GM18508 (cell line): ENCODE data around the gene VMAC.

Experiments
- ATAC-seq: cut with Tn5 transposase; IDR thresholded peaks from one replicate; pipeline ENCODE4 v1.9.1; 2021; ENCODE audit warnings: moderate number of reproducible peaks; ENCODE audit not compliant: insufficient read depth, unreplicated experiment

The VMAC gene

GRCh38 chr19:5948752-5949564, 44.3 kb downstream of the VMAC start:
- no peak for ATAC-seq

DNA sequence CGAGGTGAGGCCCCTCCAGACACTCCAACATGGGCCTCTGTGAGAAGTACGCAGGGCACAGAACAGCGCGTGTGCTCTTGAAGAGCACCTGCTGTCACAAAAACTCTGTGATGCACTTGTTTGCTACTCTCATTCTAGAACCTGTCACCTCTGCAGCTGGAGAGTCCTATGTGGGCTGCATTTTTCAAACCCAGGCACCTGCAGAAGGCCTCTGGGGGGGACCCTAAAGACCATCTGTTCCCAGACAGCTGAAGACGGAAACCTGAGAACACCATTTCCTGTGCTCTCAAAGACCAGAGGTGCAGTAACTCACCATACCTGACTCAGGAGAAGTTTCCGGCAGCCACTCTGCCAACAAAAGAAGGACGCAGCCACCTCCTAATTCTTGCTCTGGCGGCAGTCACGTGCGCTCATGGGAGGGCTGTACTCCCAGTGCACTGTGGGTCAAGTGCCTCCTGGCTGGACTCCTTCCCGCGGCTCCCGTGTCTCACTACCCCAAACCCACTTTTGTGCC, 45.2 kb downstream of the VMAC start:
- ATAC-seq = no peak

DNA sequence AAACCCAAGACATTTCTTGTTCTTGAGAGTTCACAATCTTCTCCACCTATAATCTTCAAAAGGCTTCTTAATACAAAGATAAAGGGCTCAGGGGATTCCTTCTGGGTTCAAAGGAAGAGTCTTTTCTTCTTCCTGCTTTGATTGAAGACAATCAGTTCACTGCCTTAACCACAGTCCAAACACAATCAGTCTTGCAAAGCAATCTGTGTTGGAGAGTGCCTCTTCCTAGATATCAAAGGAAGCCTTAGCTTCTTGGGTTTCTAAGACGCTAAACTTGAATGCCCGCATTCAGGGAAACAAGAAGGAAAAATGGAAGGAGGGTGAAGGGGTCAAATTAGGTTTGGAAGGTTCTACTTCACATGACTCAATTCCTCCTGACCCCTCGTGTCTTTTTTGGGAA, 46.1 kb downstream of the VMAC start:
- ATAC-seq = no peak

GRCh38 chr19:5951338-5951861, 46.7 kb downstream of the VMAC start:
- ATAC-seq = no peak

- ATAC-seq = no peak
Measured at GRCh38 chr19:5952193-5953029, 47.7 kb downstream of the VMAC start.

GRCh38 chr19:5953030-5953589, 48.4 kb downstream of the VMAC start:
- no peak for ATAC-seq

DNA sequence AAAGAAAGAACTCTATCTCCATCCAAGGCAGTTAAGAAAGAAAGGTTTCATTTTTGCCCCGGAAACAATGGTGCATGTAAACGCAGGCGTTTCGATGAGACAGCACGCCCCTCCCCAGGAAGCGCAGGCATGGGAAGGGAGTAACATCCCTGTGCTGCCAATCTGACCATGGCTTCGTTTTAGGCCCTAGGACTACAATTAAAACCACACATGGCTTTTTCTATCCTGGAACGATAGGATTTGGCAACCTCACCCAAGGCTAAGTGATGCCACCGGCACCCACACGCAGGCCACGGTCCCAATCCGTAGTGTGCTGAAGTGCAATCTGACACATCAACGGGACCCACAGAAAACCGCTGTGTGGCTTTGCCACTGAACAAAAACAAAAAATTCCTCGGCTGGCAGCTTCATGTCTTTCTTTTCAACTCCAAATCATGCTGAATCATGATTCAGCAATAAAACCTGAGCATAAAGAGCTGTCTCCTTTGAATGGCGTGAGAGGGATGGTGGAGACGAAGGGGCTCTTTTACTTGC, 49.1 kb downstream of the VMAC start:
- no peak for ATAC-seq

GRCh38 chr19:5954293-5954692, 49.6 kb downstream of the VMAC start:
- ATAC-seq = no peak

GRCh38 chr19:5955636-5955935, 50.9 kb downstream of the VMAC start:
- ATAC-seq = no peak

GRCh38 chr19:5956323-5956722, 51.7 kb downstream of the VMAC start:
- no peak for ATAC-seq

DNA sequence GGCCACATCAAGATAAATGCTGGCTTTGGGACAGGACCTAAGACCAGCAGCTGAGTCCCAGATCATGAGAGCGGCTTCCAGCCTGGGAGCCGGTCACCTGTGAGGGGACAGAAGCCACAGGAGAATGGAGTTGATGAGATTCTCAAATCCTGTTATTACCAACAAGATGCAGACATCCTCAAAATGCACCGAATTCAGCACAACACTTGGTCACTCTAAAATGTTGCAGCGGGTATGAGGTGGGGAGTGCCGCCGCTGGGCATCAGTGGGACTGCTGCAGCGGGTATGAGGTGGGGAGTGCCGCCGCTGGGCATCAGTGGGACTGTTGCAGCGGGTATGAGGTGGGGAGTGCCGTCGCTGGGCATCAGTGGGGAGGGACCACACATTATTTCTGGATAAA, 52.1 kb downstream of the VMAC start:
- ATAC-seq = no peak

- no peak for ATAC-seq
Measured at GRCh38 chr19:5957170-5957569, 52.5 kb downstream of the VMAC start.

DNA sequence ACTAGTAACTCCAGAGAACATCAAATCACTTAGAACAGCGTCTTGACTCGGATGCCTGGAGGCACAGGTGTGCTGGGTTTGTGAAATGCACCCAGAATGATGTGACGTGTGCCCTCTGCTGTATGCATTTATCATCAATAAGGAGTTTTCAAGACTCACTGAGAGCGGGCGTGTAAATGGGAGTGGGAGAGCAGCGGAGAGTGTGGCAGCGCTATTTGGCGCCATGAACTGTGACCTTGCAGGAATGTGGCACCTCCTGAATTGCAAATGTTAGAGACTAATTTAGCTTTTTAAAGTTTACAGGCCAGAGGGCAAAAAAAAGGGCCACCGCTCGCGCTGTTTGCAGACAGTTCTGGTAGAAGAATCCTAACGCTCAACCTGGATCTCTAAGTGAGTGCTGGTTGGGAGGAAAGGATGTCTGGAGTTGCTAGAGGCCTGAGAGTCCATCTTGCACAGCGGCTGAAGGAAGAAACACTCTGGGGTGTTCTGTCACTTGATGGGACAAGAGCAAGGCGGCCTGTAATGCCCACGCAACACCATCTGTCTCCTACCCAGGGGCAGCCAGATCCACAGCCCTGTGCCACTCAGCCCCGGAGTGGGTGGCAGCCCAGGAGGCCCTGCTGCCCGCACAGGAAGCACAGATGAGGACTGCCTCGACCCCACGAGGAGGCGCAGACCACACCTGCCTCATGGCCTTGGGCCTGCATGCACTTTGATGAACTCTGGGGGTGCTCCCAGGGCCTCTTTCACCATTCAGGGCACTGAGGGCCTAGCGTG, 53.6 kb downstream of the VMAC start:
- ATAC-seq = no peak

DNA sequence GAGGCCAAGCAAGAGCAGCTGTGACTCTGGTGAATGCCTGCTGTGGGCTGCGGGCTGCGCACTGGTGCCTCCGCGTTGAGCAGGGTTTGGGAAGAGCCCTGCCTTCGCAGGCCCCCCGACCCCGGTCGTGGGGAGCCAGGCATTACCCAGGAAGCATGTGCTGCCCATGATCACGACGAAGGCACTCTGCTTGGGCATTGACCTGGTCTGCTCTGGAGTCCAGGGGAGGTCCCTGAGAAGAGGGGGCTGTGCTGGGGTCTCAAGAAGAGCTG, 54.1 kb downstream of the VMAC start:
- ATAC-seq = no peak

GRCh38 chr19:5959260-5960004, 54.8 kb downstream of the VMAC start:
- no peak for ATAC-seq
